ENCODE data around the gene RPS23.

Gene RPS23

DNA sequence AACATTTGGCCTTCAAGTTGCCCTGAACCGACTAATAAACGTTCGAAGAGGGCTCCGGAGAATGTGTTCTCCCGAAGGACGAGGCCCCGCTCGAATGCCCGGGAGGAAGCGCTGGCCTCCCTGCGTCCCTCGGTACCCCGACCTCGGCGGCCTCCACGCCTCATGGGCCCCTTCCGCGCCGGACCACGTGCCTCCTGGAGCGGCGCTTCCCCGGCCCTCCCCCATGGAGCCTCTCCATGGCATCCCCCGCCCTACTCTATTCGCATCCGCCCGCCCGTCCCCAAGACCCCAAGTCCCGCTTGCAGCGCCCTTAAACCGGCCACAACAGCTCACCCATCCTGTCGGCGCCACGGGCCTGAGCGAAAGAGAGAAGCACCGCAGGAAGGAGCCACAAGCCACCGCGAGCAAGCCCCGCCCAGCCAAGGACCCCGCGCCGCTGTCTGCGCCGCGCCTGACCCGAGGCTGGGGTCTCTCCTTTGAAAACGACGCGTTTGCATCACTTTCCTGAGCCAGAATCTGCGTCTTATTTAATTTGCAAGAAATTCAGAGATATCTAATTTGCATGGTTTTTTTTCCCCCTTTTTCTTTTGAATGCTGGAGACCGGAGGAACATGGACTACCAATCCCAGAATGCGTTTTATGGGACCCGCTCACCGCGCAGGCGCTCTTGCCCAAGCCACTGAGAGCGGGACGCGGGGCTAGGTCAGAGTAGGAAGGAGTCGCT lies at the start of gene RPS23:
TSS of gene RPS23 (minus strand) at position 368 of the 724 bp plus-strand sequence. CDS start at position 337, 31 bp downstream.
- peak; percentile 67 to 78 for DNase-seq (ENCODE audit: low read depth in 1 of 2, low spot score in 1 of 2)

GRCh38 chr5:82327941-82328340 lies 49.8 kb upstream of the RPS23 start:
- DNase-seq (ENCODE audit: low read depth in 1 of 2, low spot score in 1 of 2): no peak

- no peak for DNase-seq (ENCODE audit: low read depth in 1 of 2, low spot score in 1 of 2)
These were observed 47.8 kb upstream of the RPS23 start for GRCh38 chr5:82325996-82326395.

DNA sequence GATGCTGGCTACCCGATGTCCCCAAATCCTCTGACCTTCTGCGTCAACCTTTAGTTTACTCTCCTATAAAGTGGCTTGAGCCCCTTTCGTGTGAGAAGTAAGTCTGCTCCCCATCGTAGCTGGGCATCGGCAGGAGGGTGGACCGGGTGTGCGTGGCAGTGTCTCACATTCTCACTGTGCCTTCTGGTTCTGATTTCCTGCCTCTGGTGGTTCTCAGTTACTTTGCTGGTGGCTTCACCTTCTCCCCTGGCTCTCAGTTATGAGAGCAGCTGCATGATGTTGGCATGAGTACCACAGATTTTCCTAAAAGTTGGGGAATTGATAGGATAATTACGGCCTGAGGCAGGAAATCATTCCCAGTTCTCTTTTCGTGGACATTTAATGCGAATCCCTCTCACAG lies 47.0 kb upstream of the RPS23 start:
- DNase-seq (ENCODE audit: low read depth in 1 of 2, low spot score in 1 of 2): no peak

DNA sequence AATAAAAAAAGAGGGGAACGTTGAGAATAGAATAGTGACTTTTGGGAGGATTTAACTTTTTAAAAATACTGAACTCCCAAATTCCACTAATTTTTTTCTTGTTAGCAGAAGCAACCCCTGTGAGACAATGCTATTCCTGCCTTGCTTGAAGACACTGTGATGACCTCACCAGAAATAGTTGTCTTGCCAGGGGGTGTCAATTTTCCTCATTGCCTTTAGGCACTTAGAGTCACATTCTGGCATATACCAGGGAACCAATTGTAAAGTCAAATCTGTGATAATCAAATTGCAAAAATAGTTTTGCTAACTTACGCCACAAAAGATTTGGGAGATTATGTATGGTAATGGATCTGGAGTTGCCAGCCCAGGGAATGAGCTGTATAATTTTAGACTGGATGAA lies 42.8 kb upstream of the RPS23 start:
- DNase-seq (ENCODE audit: low read depth in 1 of 2, low spot score in 1 of 2): no peak

- DNase-seq (ENCODE audit: low read depth in 1 of 2, low spot score in 1 of 2): no peak
These were observed 41.7 kb upstream of the RPS23 start for GRCh38 chr5:82319651-82320376.

DNA sequence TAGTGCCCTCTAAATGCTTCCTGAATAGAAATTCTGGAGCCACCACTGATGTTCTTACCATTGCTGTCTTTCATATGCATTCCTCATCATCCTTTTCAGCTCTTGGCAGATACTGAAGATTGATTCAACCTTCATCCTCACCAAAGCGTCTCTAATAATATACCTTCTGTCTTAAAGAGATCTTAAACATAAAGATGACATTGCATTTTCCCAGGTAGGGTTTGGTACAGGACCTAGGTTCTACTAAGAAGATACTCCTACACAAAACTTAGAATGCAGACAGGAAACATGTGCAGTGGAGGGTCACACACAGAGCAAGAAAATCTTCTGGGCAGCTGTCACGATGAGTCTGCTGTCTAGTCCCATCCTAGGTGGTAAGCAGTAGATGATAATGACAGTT lies 41.0 kb upstream of the RPS23 start:
- no peak for DNase-seq (ENCODE audit: low read depth in 1 of 2, low spot score in 1 of 2)

DNA sequence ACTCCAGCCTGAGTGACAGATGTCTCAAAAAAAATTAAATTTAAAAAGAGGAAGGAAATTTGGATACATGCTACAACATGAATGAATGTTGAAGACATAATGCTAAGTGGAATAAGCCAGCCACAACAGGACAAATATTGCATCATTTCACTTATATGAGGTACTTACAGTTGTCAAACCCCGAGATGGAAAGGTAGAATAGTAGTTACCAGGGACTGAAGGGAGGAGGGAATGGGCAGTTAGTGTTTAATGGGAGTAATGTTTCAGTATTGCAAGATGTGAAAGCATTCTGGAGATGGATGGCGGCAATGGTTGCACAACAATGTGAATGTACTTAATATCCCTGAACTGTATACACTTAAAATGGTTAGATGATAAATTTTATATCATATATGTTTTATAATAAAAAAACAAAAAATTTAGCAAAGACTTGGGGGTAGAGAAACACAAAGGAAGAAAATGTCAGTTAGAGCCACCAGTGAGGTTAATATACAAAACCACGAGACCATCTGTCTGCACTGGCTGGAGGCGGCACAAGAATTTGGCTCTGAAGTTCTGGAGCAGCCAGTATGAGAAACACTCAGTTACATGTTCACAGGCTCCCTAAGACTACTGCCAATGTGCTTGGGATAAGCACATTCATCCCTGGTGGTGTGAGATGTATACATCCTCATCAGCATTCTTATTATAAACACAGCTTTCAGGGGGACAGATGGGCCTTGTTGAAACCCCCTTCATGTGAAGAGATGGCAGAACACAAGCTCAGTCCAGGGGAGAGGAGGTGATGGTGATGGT lies 37.0 kb upstream of the RPS23 start:
- no peak for DNase-seq (ENCODE audit: low read depth in 1 of 2, low spot score in 1 of 2)

DNA sequence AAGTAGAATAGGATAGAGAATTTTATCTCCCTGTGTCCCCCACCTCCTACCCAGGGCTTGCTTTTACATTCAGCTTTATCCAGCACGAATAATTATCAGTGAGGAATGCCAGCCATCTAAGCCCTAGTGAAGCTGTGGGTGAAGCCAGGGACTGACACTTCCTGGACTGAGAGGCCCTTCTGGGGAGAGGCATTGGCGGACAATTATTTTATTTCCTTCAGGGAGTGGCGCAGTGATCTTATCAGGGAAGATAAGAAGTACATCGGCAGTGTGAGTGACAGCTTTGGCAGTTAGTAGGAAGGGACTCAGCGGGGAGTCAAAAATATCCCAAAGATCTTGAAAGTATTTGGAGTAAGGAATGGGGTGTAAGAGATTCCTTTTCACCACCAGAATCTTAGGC lies 34.9 kb upstream of the RPS23 start:
- DNase-seq (ENCODE audit: low read depth in 1 of 2, low spot score in 1 of 2): no peak

DNA sequence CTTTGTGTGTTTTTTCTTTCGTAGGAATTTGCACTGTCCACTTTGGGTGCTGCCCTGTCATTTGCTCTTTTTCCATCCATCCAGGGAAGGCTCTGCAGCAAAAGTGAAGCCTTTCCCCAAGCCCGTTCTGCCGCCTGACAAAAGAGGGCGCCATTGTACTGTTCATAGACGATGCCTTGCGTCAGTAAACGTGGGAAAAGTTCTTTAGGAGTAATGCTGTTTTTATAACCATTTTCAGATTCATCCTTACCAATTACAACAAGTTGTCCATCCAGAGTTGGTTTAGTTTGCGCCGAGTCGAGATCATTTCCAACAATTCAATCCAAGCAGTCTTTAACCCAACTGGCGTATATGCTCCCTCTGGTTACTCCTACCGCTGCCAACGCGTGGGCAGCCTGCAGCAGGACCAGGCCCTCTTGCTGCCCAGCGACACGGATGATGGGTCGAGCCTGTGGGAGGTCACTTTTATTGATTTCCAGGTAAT lies 34.3 kb upstream of the RPS23 start:
- no peak for DNase-seq (ENCODE audit: low read depth in 1 of 2, low spot score in 1 of 2)

DNA sequence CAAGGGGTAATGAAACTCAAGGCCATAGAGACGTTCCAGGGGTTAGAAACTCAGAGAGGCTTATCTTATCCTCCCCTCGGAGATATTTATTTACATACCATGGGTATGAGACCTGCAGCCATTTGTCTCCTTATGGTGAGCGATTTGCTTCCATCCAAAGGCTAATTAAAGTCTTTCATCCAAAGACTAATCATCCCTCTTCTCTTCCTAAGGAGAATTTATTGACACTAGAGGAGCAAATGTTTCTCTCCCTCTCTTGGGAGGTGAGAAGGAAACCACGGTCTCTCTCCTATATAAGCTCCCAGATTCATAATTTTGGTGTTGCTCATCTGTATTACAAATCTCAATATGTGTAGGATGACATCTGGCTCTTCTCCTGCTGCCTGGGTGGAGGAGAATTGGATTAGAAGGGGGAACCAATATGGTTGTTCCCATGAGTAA lies 31.0 kb upstream of the RPS23 start:
- DNase-seq (ENCODE audit: low read depth in 1 of 2, low spot score in 1 of 2): no peak

- no peak for DNase-seq (ENCODE audit: low read depth in 1 of 2, low spot score in 1 of 2)
These were observed 30.3 kb upstream of the RPS23 start for GRCh38 chr5:82308416-82308815.

DNA sequence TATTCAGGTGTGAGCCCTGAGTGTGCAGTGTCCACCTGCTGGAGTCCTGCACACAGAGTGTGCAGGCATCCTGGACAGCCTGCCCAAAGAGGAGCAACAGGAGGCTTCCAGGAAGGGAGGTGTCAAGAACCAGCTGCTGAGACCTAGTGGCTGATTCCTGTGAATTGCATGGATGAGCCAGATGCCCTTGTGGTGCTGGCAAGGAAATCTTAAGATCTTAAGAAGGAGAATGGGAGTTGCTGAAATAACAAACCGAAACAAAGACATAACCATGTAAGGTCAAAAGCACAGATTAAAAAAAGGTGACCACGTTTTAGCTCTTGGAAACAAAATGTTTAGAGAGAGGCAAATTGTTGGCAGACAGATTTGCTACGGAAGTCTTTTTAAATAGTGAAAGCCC lies 29.3 kb upstream of the RPS23 start:
- no peak for DNase-seq (ENCODE audit: low read depth in 1 of 2, low spot score in 1 of 2)

- no peak for DNase-seq (ENCODE audit: low read depth in 1 of 2, low spot score in 1 of 2)
These were observed 28.0 kb upstream of the RPS23 start for GRCh38 chr5:82306151-82306550.

- DNase-seq (ENCODE audit: low read depth in 1 of 2, low spot score in 1 of 2): no peak
These were observed 23.0 kb upstream of the RPS23 start for GRCh38 chr5:82301190-82301589.

DNA sequence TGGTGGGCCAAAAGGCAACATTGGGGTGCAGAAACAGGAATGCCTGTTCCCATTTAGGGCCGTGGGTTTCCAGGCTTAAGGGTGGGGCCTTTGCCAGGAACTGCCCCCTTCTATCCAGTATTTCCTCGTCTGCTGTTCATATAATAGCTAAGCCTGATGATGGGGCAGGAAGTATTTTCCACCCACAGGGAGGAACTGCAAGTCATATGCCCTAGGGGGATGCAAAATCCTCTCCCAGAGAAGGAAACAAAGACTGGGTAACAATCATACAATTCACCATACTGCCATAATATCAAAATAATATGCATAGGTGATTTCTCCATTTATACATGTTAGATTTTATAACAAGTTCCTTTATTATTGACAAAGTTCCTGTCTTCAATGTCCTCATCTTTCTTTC lies 20.5 kb upstream of the RPS23 start:
- DNase-seq (ENCODE audit: low read depth in 1 of 2, low spot score in 1 of 2): no peak

GRCh38 chr5:82297711-82298110 lies 19.6 kb upstream of the RPS23 start:
- no peak for DNase-seq (ENCODE audit: low read depth in 1 of 2, low spot score in 1 of 2)

DNA sequence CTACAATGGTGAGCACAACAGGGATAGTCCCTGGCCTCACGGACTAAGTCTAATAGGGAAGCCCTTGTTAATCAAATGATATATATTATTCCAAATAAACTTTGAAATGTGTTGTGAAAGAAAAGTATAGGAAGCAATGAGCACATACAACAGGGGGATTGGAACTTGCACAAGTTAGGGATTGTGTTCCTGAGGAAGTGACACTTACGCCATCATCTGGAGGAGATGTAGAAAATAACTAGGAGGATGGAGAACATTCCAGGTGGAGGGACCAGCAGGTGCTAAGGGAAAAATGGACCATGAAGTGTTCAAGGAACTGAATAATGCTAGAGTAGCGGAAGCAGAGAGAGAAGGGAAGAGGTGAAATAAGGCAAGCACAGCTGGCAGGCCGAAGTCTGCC lies 18.8 kb upstream of the RPS23 start:
- DNase-seq (ENCODE audit: low read depth in 1 of 2, low spot score in 1 of 2): no peak

- no peak for DNase-seq (ENCODE audit: low read depth in 1 of 2, low spot score in 1 of 2)
These were observed 17.9 kb upstream of the RPS23 start for GRCh38 chr5:82295959-82296531.

DNA sequence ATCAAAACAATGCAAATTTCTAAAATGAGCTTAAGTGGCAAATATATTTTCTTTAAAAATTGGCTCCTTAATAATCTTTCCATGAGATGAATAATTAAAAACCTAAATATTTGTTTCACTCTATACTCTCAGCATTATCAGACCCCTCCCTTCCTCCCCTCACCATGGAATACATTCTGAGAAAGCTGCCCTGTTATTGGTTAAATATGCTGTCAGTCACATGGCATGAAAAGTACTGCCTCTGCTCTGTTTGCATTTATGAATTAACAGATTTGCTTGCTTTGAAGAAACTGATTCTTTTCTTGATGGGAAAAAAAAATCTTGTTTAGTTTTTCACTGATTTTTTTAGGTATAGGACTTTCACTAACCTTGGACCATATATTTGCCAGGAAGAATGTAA lies 17.0 kb upstream of the RPS23 start:
- DNase-seq (ENCODE audit: low read depth in 1 of 2, low spot score in 1 of 2): no peak

DNA sequence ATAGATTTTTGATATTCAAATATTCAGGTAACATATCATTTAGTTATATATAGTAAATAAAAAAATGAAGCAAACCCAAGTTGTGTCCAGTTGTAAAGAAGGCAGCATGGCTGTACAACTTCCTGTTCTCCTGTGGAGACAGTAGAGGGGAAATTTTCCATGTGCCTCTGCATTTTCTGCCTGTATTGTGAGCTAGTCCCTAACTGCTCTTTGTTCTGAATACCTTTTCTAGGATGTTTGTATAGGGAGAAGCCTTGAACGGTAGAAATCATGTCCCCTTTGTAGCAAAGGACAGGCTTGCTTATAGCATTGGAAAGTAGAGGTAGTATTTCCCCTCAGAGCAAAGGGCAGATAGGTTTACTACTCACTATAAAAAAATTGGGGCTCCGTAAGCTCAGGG lies 13.3 kb upstream of the RPS23 start:
- no peak for DNase-seq (ENCODE audit: low read depth in 1 of 2, low spot score in 1 of 2)
